Gastroesophageal sphincter (tissue), 3 donors: ENCODE results near the gene C19orf67.

ENCODE experiments used
- EP300 ChIP-seq: sonication (generic); formaldehyde crosslinking; IDR thresholded peaks from one replicate; pipeline ENCODE4 v1.6.1; 2017; ENCODE audit warnings: antibody characterized with exemption, mild to moderate bottlenecking
- POLR2A ChIP-seq, 2 donors: fragments of 450-650 bp; IDR thresholded peaks; one replicate each; pipeline ENCODE4 v1.6.1; 2017; ENCODE audit warnings: antibody characterized with exemption in 2 of 2, mild to moderate bottlenecking in 2 of 2, moderate library complexity in 1 of 2
- TF ChIP-seq, protein P1 (sequence below), 4 experiments: fragments of 200-600 bp in 2 of 4; fragments of 450-650 bp in 2 of 4; sonication (generic) in 1 of 4; IDR thresholded peaks; one replicate each; pipeline ENCODE4 v1.5.1; 2017 to 2019; ENCODE audit warnings: antibody characterized with exemption in 4 of 4, mild to moderate bottlenecking in 2 of 4, moderate library complexity in 2 of 4

DNA sequence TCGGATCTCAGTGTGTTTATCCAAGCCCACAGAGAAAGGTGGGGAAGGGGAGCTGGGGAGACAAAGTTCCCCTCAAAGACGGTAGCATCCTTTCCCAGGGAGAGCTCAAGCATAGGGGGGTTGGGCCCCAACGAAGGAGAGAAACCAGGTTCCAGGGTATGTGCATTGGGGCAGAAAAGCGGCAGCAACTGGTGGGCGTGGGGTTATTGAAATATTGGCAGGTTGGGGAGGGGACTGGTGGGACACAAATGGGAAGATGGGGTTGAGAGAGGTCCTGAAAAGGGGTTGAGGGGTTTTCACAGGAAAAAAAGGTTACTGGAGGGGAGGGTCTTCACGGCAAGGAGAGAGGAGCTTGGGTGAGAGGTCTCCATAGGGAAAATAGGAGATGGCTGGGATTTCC is 49.8 kb upstream of the C19orf67 start:
- TF ChIP-seq, protein P1, sequence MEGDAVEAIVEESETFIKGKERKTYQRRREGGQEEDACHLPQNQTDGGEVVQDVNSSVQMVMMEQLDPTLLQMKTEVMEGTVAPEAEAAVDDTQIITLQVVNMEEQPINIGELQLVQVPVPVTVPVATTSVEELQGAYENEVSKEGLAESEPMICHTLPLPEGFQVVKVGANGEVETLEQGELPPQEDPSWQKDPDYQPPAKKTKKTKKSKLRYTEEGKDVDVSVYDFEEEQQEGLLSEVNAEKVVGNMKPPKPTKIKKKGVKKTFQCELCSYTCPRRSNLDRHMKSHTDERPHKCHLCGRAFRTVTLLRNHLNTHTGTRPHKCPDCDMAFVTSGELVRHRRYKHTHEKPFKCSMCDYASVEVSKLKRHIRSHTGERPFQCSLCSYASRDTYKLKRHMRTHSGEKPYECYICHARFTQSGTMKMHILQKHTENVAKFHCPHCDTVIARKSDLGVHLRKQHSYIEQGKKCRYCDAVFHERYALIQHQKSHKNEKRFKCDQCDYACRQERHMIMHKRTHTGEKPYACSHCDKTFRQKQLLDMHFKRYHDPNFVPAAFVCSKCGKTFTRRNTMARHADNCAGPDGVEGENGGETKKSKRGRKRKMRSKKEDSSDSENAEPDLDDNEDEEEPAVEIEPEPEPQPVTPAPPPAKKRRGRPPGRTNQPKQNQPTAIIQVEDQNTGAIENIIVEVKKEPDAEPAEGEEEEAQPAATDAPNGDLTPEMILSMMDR (IDR thresholded peaks at IDR 0.05), result no peak
- TF ChIP-seq POLR2A (IDR thresholded peaks at IDR 0.05) (no peak), EP300 (no peak)
